Activated naive CD4-positive, alpha-beta T cell treated with anti-CD3 and anti-CD28 coated beads, Interleukin-2, amount 10 ng/mL, durations not matched to agents 7 days and 5 days (primary cell): ENCODE data around the gene SHE.
A peak's percentile ranks its signal among the peaks of the same experiment; 100 is the strongest.
"Not testable (repeated sequence)": the region's sequence is repeated elsewhere in the genome, so short reads cannot be mapped to it uniquely, and the experiment has no call there.

Experiments used
- CTCF ChIA-PET: fragments of 350-600 bp; sonication (Branson Sonifier 250); formaldehyde crosslinking; loops from one replicate; lab custom pipeline; 2021; ENCODE audit warnings: antibody characterized with exemption; lab: Charles Lee
- DNase-seq: peaks from one replicate; pipeline ENCODE4 v3.0.0-alpha.2; 2020
- H3K27ac Mint-ChIP-seq: one replicate; pipeline ENCODE4 v1.8.0; 2021; ENCODE audit warnings: mild to moderate bottlenecking, moderate library complexity, mixed read lengths
- H3K27me3 Mint-ChIP-seq: one replicate; pipeline ENCODE4 v1.8.0; 2021; ENCODE audit warnings: mild to moderate bottlenecking, mixed read lengths
- H3K36me3 Mint-ChIP-seq: one replicate; pipeline ENCODE4 v1.8.0; 2021; ENCODE audit warnings: mixed read lengths
- H3K4me1 Mint-ChIP-seq: one replicate; pipeline ENCODE4 v1.8.0; 2021; ENCODE audit warnings: mixed read lengths
- H3K4me3 Mint-ChIP-seq: one replicate; pipeline ENCODE4 v1.8.0; 2021; ENCODE audit warnings: mild to moderate bottlenecking, moderate library complexity, mixed read lengths
- H3K9me3 Mint-ChIP-seq: one replicate; pipeline ENCODE4 v1.8.0; 2021; ENCODE audit warnings: mixed read lengths

The SHE gene

DNA sequence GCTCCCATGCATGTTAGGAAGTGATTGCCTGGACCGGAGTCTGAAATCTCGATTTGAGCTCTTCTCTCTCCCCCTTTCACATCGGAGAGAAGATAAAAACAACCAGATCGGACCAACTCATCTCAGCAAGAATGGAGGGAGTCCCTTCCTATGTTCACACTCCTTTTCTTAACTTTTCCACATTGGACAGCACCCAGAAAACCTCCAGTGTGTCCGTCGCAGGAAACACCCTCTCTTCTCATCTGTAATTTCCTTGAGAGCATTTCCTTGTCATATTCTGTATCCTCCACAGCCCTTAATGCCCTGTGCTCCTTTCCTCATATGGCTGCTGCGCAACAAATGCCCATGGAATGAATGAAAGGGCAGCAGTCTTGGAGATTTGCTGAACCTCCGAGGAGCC lies 1.7 kb downstream of the SHE start:
- DNase-seq = no peak
- Mint-ChIP-seq H3K4me1 (peaks cover 21% of the 10 kb centered on the region), H3K27me3 (peaks cover 71% of the 10 kb centered on the region), H3K4me3 (no peak overlapping the region), H3K27ac (no peak overlapping the region), H3K9me3 (no peaks in the 10 kb centered on the region), H3K36me3 (peaks cover 4% of the 10 kb centered on the region)
- CTCF ChIA-PET = interaction anchor here (1.6 kb wide), 1 partner anchor 21 kb away, joined by 7 read pairs; no protein-coding TSS in a partner anchor

DNA sequence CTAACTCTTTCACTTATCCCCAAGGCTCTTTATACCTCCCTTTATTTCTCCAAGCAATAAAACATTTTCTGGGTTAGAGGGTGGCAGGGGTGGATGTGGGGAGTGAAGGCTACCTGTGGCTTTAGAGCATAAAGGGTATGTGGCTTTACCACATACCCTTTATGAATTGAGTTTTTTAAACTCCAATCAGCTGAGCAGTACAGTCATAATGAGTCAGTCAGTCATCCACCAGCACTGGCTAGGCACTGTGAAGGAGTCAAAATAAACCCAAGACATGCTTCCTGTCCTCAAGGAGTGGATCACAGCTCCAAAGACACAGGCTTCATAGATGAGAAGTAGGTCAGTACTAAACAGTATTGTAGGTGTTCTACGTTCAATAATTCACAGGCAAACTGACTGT lies 2.8 kb downstream of the SHE start:
- peaks cover 62% of the 10 kb centered on the region for H3K27me3 Mint-ChIP-seq
- H3K4me3 Mint-ChIP-seq = no peak overlapping the region
- H3K9me3 Mint-ChIP-seq = no peaks in the 10 kb centered on the region
- H3K36me3 Mint-ChIP-seq = peaks cover 4% of the 10 kb centered on the region
- H3K4me1 Mint-ChIP-seq = peaks cover 23% of the 10 kb centered on the region
- CTCF ChIA-PET = no interaction called here
- H3K27ac Mint-ChIP-seq = no peak overlapping the region
- no peak for DNase-seq

DNA sequence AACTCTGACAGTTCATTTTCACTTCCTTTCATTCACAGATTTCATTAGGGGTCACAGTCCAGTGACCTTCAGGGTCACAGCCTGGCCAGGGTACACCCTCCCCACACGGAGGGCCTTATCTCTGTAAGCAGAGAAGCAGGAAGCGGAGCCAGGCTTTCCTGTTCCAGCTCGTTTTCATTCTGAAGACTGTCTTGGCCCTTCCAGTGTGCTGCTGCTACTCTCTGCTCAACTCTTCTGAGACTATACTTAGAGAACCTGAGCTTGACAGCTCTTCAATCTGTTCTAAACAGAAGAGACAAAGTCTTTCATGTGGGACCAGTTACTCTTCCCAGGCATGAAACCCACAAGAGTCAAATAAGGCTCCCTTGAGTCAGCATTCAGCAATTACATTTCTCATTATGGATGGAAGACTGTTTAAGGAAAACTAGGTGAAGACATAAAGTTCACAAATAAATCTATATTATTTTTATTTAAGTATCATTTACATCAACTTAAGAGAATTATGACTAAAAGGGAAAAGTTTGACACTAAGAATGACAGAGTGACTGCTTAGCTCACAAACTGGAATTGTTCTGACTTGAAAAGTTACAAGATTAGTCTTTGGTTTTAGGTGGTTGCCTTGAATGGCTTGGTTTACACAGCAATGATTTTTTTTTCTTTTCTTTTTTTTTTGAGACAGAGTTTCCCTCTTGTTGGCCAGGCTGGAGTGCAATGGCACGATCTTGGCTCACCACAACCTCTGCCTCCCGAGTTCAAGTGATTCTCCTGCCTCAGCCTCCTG lies 5.0 kb downstream of the SHE start:
- peaks cover 47% of the 10 kb centered on the region for H3K27me3 Mint-ChIP-seq
- DNase-seq = peak; percentile 27
- no peaks in the 10 kb centered on the region for H3K9me3 Mint-ChIP-seq
- H3K4me1 Mint-ChIP-seq = peaks cover 37% of the 10 kb centered on the region
- no peak overlapping the region for H3K4me3 Mint-ChIP-seq
- H3K27ac Mint-ChIP-seq = peak overlapping the region; percentile 5
- CTCF ChIA-PET = interaction anchor here (0.6 to 1.0 kb wide), 4 partner anchors 49 to 983 kb away, joined by 3 to 4 read pairs (median 4); no protein-coding TSS in a partner anchor
- H3K36me3 Mint-ChIP-seq = peaks cover 2% of the 10 kb centered on the region

DNA sequence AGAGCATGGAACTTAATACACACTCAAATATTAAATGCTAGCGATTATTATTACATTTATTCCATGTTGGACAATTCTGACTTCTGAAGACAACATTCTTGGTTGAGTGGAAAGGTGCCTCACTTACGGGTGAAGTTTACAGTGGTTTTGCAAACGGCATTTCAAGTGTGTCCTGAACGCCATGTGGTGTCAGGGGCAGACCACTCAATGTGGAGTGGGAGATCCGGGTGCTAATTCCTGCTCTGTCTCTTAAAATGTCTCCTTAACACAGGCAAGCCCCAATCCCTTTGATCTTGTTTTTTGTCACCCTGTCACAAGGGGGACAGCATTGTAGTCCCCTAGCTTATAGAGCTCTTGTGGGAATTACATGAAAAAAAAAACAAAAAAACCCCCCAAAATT lies 5.8 kb downstream of the SHE start:
- Mint-ChIP-seq H3K36me3 (peaks cover 2% of the 10 kb centered on the region), H3K4me1 (peaks cover 43% of the 10 kb centered on the region), H3K4me3 (no peak overlapping the region), H3K9me3 (no peaks in the 10 kb centered on the region), H3K27ac (no peak overlapping the region), H3K27me3 (peaks cover 47% of the 10 kb centered on the region)
- CTCF ChIA-PET = interaction anchor here (2.0 kb wide), 1 partner anchor 17 kb away, joined by 7 read pairs; no protein-coding TSS in a partner anchor
- DNase-seq = no peak

DNA sequence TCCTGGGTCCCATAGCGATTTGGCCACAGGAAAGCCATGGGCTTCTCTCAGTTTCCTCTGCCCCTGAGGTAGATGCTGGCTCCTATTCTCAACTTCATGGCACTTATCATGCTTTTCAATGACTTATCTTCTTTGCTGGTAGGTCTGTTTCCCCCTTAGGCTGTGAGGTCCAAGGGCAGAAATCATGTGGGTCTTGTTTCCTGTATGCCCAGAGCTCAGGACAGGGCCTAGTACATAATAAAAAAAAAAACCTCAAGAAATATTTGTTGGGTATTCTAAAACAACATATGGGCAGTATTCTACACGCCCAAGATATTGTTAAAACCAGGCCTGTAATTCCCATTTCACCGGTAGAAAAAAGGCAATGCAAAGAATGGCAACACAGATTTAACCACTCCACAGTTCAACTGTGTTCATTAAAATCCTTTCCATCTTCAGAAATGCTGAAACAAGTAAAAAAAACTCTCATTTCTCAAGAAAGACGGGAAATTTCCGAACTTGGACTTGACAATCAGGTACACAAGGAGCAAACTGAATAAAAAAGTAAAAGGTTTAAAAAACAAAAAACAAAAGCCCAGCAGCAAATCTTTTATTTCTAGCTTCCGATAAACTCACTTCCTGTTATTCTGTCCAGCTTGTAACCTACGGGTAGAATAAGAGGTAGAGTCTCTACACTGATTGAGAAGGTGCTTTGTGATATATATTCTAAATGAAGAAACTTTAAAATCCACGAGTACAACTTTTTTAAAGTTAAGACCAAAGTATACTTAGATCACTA lies 6.5 kb downstream of the SHE start:
- H3K9me3 Mint-ChIP-seq = no peaks in the 10 kb centered on the region
- H3K27me3 Mint-ChIP-seq = peaks cover 44% of the 10 kb centered on the region
- CTCF ChIA-PET = interaction anchor here (2.0 kb wide), 1 partner anchor 16 kb away, joined by 7 read pairs; no protein-coding TSS in a partner anchor
- no peak overlapping the region for H3K4me3 Mint-ChIP-seq
- peaks cover 40% of the 10 kb centered on the region for H3K4me1 Mint-ChIP-seq
- no peak overlapping the region for H3K27ac Mint-ChIP-seq
- H3K36me3 Mint-ChIP-seq = no peaks in the 10 kb centered on the region
- DNase-seq = no peak

DNA sequence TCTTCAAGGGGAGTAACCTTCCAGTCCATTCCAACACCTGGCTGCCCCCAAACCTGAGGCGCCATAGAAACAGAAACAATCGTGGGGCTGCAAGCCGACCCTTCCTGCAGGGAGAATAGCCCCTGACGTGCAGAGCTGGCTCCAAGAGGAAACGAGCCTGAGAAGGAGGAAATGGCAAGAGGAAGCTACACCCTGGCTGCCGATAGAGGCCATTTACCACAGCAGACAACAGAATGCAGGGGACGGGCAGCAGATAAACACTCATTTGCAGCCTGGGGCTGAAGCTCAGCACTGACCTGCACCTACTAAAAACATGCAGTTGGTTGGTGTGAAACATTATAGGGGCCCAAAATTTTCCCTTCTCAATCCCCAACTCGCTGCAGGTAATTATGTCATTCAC lies 8.9 kb downstream of the SHE start:
- CTCF ChIA-PET = interaction anchor here (1.7 kb wide), 1 partner anchor 88 kb away, joined by 3 read pairs; no protein-coding TSS in a partner anchor
- Mint-ChIP-seq H3K27me3 (peaks cover 36% of the 10 kb centered on the region), H3K27ac (no peak overlapping the region)

DNA sequence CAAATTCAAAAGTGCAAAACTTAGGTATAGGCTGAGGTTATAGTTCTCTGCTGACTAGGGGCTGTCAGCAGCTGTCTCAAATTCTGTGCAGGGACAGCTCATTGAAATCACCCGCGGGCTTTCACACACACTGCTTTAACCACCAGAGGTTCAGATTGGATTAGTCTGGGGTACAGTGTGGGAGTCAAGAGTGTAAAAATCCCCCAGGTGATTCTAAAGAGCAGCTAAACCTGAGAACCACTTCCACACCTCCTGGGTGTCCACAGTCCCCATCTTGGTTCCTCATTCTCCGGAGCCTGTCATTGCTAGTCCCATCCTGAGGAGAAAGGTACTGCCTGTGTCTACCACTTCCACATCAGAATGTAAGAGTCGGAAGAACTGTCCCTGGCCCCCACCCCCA lies 10.1 kb downstream of the SHE start:
- CTCF ChIA-PET = interaction anchor here (1.2 to 1.3 kb wide), 2 partner anchors 12 to 54 kb away, joined by 3 read pairs; no protein-coding TSS in a partner anchor
- no peak for DNase-seq
- H3K4me3 Mint-ChIP-seq = no peak overlapping the region
- no peaks in the 10 kb centered on the region for H3K9me3 Mint-ChIP-seq
- H3K27ac Mint-ChIP-seq = no peak overlapping the region
- peaks cover 35% of the 10 kb centered on the region for H3K27me3 Mint-ChIP-seq
- H3K4me1 Mint-ChIP-seq = peaks cover 39% of the 10 kb centered on the region
- H3K36me3 Mint-ChIP-seq = no peaks in the 10 kb centered on the region

More for the DNA sequence above, 8.9 kb downstream of the SHE start:
- Mint-ChIP-seq H3K36me3 (no peaks in the 10 kb centered on the region), H3K4me3 (peak overlapping the region; percentile 32), H3K9me3 (no peaks in the 10 kb centered on the region), H3K4me1 (peaks cover 40% of the 10 kb centered on the region)
- peak; percentile 45 for DNase-seq

DNA sequence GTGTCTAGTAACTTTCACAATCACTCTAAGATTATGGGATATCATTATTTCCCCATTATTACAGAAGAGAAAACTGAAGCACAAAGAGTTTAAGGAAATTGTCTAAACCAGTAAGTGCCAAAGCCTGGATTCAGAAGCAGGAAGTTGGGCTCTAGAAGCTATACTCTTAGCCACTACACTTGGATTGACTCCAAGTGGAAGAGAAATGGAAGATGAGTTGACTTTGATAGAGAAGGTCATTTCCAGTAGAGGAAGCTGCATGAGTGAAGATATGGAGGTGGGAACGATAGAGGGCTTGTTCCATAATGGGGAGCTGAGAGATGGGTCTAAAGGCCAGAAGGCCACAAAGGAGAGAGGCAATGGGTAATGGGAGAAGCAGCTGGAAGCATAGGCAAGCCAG lies 11.9 kb downstream of the SHE start:
- CTCF ChIA-PET = interaction anchor here (1.0 to 1.1 kb wide), 2 partner anchors 9 to 56 kb away, joined by 3 to 4 read pairs; no protein-coding TSS in a partner anchor
- H3K9me3 Mint-ChIP-seq = no peaks in the 10 kb centered on the region
- peaks cover 41% of the 10 kb centered on the region for H3K27me3 Mint-ChIP-seq
- H3K36me3 Mint-ChIP-seq = no peaks in the 10 kb centered on the region
- no peak overlapping the region for H3K4me3 Mint-ChIP-seq
- peaks cover 24% of the 10 kb centered on the region for H3K4me1 Mint-ChIP-seq
- no peak for DNase-seq
- H3K27ac Mint-ChIP-seq = no peak overlapping the region

DNA sequence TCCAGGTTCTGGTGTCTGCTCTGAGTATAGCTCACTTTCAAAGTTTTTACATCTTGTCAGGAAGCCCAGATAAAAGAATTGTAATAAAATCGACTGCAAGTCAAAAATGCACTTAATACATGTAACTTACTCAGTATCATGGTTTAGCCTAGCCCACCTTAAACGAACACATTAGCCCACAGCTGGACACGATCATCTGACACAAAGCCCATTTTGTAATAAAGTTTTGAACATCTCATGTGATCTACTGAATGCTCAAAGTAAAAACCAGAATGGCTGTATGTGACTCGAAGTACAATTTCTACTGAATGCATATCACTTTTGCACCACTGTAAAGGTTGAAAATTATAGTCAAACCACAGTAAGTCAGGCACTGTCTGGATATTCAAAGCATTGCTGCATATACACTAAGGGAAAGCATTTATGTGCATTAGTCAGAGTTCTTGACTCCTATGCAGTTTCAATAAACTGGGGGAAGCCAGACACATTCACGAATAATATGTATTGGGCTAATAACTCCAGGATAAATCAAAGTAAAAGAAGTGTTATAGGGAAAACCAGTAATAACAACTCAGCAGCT lies 12.4 kb downstream of the SHE start:
- CTCF ChIA-PET = interaction anchor here (0.6 to 1.8 kb wide), 3 partner anchors 9 to 930 kb away, joined by 4 to 7 read pairs (median 4); no protein-coding TSS in a partner anchor
- no peak for DNase-seq
- peaks cover 24% of the 10 kb centered on the region for H3K4me1 Mint-ChIP-seq
- peaks cover 46% of the 10 kb centered on the region for H3K27me3 Mint-ChIP-seq
- H3K36me3 Mint-ChIP-seq = no peaks in the 10 kb centered on the region
- no peak overlapping the region for H3K27ac Mint-ChIP-seq
- H3K9me3 Mint-ChIP-seq = no peaks in the 10 kb centered on the region
- no peak overlapping the region for H3K4me3 Mint-ChIP-seq

DNA sequence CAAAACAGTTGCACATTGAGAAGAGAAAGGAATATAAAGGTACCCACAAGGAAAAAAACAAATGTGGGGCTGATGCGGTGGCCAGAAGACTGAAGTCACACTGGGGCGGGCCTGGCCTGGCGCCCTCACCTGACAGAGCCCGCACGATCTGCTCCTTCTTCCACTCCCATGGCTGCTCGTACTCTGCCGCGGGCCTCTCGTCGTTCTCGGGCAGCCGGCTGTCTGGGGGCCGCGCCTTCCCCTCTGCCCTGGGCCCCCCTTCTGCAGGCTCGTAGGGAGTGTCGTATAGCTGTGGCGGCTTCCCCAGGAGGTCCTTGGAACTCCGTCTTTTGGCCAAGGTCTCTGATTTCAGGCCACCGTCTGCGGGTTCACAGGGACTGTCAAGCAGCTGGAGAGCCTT lies 13.3 kb downstream of the SHE start:
- H3K4me3 Mint-ChIP-seq = no peak overlapping the region
- no peak overlapping the region for H3K27ac Mint-ChIP-seq
- no peaks in the 10 kb centered on the region for H3K36me3 Mint-ChIP-seq
- peaks cover 55% of the 10 kb centered on the region for H3K27me3 Mint-ChIP-seq
- H3K4me1 Mint-ChIP-seq = peaks cover 23% of the 10 kb centered on the region
- H3K9me3 Mint-ChIP-seq = no peaks in the 10 kb centered on the region
- CTCF ChIA-PET = interaction anchor here (0.6 to 1.8 kb wide), 2 partner anchors 8 to 929 kb away, joined by 4 to 7 read pairs; no protein-coding TSS in a partner anchor
- no peak for DNase-seq

DNA sequence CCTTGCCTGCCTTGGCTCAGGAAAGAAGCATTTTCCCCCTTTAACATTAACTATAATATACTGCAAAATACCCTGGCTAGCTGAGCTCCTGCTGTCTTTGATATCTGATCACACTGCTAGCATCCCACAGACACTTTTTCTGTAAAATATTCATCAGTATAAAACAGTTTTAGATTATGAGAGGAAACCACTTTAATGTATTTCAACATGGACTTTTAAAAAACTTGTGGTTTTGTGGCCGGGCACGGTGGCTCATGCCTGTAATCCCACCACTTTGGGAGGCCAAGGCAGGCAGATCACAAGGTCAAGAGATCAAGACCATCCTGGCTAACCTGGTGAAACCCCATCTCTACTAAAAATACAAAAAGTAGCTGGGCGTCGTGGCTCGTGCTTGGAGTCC lies 15.5 kb downstream of the SHE start:
- H3K4me1 Mint-ChIP-seq, H3K9me3 Mint-ChIP-seq, H3K27ac Mint-ChIP-seq, H3K36me3 Mint-ChIP-seq, H3K4me3 Mint-ChIP-seq, CTCF ChIA-PET, DNase-seq: not testable (repeated sequence)
- H3K27me3 Mint-ChIP-seq = peaks cover 55% of the 10 kb centered on the region

DNA sequence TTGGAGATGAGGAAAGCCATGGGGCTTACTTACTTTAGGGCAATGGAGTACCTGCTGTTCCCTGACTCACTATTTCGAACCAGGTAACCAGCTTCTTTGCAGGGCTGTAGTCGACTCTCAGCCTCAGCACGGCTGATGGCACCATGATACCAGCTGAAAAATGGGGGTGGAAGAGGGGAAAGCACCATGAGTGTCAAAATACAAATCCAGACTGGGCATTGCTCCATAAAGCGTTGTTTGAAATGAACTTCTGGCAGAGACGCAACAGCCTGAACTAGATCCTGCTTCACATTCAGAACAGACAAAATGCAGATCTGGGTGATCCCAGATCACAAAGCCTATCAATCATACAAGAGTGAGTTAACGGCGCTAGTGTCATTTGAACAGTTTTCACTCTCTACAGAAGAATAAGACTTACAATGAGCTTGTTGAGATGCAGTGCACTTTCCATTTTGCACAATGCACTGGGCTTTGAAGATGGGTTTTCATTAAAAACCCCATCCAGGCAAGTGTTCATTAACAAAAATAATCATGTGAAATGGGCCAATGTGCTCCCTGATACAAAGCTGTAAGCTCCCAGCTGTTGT lies 16.2 kb downstream of the SHE start:
- peaks cover 49% of the 10 kb centered on the region for H3K27me3 Mint-ChIP-seq
- no peaks in the 10 kb centered on the region for H3K9me3 Mint-ChIP-seq
- no peaks in the 10 kb centered on the region for H3K36me3 Mint-ChIP-seq
- no peak overlapping the region for H3K27ac Mint-ChIP-seq
- CTCF ChIA-PET = interaction anchor here (1.2 kb wide), 1 partner anchor 61 kb away, joined by 3 read pairs; no protein-coding TSS in a partner anchor
- no peak overlapping the region for H3K4me3 Mint-ChIP-seq
- no peak for DNase-seq
- H3K4me1 Mint-ChIP-seq = no peaks in the 10 kb centered on the region

DNA sequence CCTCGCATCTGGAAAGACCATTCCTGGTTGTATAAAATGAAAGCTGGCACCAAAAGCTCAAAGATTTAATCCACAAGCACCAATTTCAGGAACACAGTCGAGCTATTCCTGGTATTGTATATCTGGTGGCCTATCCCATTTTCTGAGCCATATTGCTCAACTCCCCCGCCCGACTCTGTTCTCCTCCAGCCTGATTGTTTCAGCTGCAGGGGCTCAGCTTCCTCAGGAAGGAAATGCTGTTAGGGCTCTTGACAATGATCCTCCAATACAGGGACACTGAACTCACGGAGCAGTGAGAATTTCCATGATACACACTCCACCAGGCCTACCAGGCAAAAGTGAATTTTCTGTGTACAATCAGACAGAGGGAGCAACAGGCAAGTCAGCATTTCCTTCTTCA lies 17.1 kb downstream of the SHE start:
- Mint-ChIP-seq H3K4me3 (no peak overlapping the region), H3K36me3 (no peaks in the 10 kb centered on the region), H3K27me3 (peaks cover 44% of the 10 kb centered on the region), H3K9me3 (no peaks in the 10 kb centered on the region), H3K4me1 (no peaks in the 10 kb centered on the region), H3K27ac (no peak overlapping the region)
- CTCF ChIA-PET = interaction anchor here (1.1 to 1.2 kb wide), 3 partner anchors 62 to 82 kb away, joined by 3 to 6 read pairs (median 3); no protein-coding TSS in a partner anchor
- DNase-seq = no peak
